HepG2 (cell line): Measurements from ENCODE around the gene HOXA6. TPM values are rescaled to one million over a fixed set of nuclear protein-coding genes. Genes with fewer than 3 reads are reported as not detected.

ENCODE experiments used
- ATAC-seq: fragments of 200-7000 bp; cut with Tn5 transposase; 3 replicates; pipeline ENCODE4 v1.9.1; 2020; ENCODE audit warnings: mild to moderate bottlenecking, moderate library complexity
- BruUV-seq: library from RNA; stranded (reverse); fragments of 400-500 nt; replicated peaks from 2 replicates; lab custom pipeline; 2021; lab: Mats Ljungman, UMichigan
- CTCF ChIA-PET: fragments of 300-600 bp; formaldehyde crosslinking; extraction: SDS; loops from one replicate; lab custom pipeline; 2021; ENCODE audit warnings: low total read pairs, inconsistent platforms, low intra/inter-chr PET ratio; lab: Yijun Ruan, JAX
- POLR2A ChIA-PET: fragments of 350-600 bp; sonication (Branson Sonifier 250); formaldehyde crosslinking; loops from one replicate; lab custom pipeline; 2020; ENCODE audit warnings: antibody characterized with exemption, inconsistent platforms; lab: Yijun Ruan, JAX
- DNase-seq: peaks from one replicate; pipeline ENCODE4 v3.0.0-alpha.2; 2015; ENCODE audit warnings: low spot score
- FAIRE-seq: peaks from 3 replicates; lab custom pipeline; 2011; peaks lifted over from hg19 to GRCh38; lab: Jason Lieb, UNC
- H2AFZ ChIP-seq: one replicate; pipeline ENCODE4 v1.6.1; 2011; ENCODE audit warnings: low read length, inconsistent platforms
- H3K27ac ChIP-seq: fragments of 300-600 bp; 3 replicates; pipeline ENCODE4 v1.8.0; 2011; ENCODE audit warnings: mixed run types, mild to moderate bottlenecking, mixed read lengths, low read length, inconsistent platforms; ENCODE audit not compliant: insufficient read depth; ENCODE audit errors: extremely low read length
- H3K27me3 ChIP-seq, 2 experiments: fragments of 200-600 bp in 1 of 2; 2 replicates in 1 of 2; 3 replicates in 1 of 2; pipeline versions ENCODE4 v1.6.0 to v1.8.0; 2011; ENCODE audit warnings: low read length in 2 of 2, mild to moderate bottlenecking in 2 of 2, moderate library complexity in 2 of 2, inconsistent platforms in 1 of 2; ENCODE audit not compliant: insufficient read depth in 2 of 2, control insufficient read depth in 1 of 2
- H3K36me3 ChIP-seq, 2 experiments: fragments of 200-600 bp in 1 of 2; replicated peaks in 1 of 2; 2 replicates in 1 of 2; 3 replicates in 1 of 2; pipeline versions ENCODE4 v1.5.1 to v1.8.0; 2011; ENCODE audit warnings: low read length in 2 of 2, inconsistent platforms in 1 of 2; ENCODE audit not compliant: insufficient read depth in 2 of 2, control insufficient read depth in 1 of 2
- H3K4me1 ChIP-seq: 2 replicates; pipeline ENCODE4 v1.5.1; 2012; ENCODE audit warnings: low read length, inconsistent platforms; ENCODE audit not compliant: insufficient read depth
- H3K4me2 ChIP-seq: 2 replicates; pipeline ENCODE4 v1.6.0; 2011; ENCODE audit warnings: low read depth, low read length, inconsistent platforms
- H3K4me3 ChIP-seq, 3 experiments: fragments of 200-600 bp in 1 of 3; sonication (generic), shearing (Covaris generic) in 1 of 3; replicated peaks in 1 of 3; 2 replicates each; pipeline ENCODE4 v1.5.1; 2011 to 2016; ENCODE audit warnings: low read length in 3 of 3, inconsistent platforms in 2 of 3, low read depth in 2 of 3, mild to moderate bottlenecking in 2 of 3, control low read depth in 1 of 3, mixed read lengths in 1 of 3; ENCODE audit not compliant: insufficient read depth in 1 of 3
- H3K79me2 ChIP-seq: one replicate; pipeline ENCODE4 v1.6.1; 2011; ENCODE audit warnings: low read length, inconsistent platforms; ENCODE audit not compliant: insufficient read depth
- H3K9ac ChIP-seq: 2 replicates; pipeline ENCODE4 v1.6.0; 2011; ENCODE audit warnings: mild to moderate bottlenecking, low read depth, low read length, inconsistent platforms; ENCODE audit not compliant: insufficient read depth
- H3K9me3 ChIP-seq: 2 replicates; pipeline ENCODE4 v1.5.1; 2012; ENCODE audit warnings: mild to moderate bottlenecking, low read length
- H4K20me1 ChIP-seq: 2 replicates; pipeline ENCODE4 v1.6.0; 2011; ENCODE audit warnings: inconsistent platforms, mild to moderate bottlenecking, low read length, moderate library complexity; ENCODE audit not compliant: insufficient read depth
- ARID4A ChIP-seq: sonication (generic); formaldehyde crosslinking; IDR thresholded peaks from 2 replicates; pipeline ENCODE4 v1.5.0; 2020; ENCODE audit warnings: mild to moderate bottlenecking, missing genetic modification reagents, borderline replicate concordance
- CERS6 ChIP-seq: sonication (generic); formaldehyde crosslinking; IDR thresholded peaks from 2 replicates; pipeline ENCODE4 v1.5.0; 2020; ENCODE audit warnings: missing genetic modification reagents
- DBP ChIP-seq: sonication (generic); formaldehyde crosslinking; IDR thresholded peaks from 2 replicates; pipeline ENCODE4 v1.4.0; 2020; ENCODE audit warnings: missing genetic modification reagents; ENCODE audit errors: not compliant biosample characterization
- EHMT2 ChIP-seq: fragments of 200-600 bp; sonication (generic); IDR thresholded peaks from 2 replicates; pipeline ENCODE4 v1.7.0; 2017; ENCODE audit warnings: antibody characterized with exemption, low read depth, low read length, borderline replicate concordance
- HNRNPH1 ChIP-seq: fragments of 200-400 bp; formaldehyde crosslinking; optimal IDR thresholded peaks from 2 replicates; pipeline ENCODE3; 2017; ENCODE audit warnings: mild to moderate bottlenecking, low read depth, low read length
- KDM5B ChIP-seq: sonication (generic); formaldehyde crosslinking; IDR thresholded peaks from 2 replicates; pipeline ENCODE4 v1.4.0; 2020; ENCODE audit warnings: missing genetic modification reagents, mild to moderate bottlenecking, borderline replicate concordance
- MBNL3 ChIP-seq: fragments of 250-450 bp; sonication (Bioruptor Pico); conservative IDR thresholded peaks from 2 replicates; pipeline ENCODE4 v1.8.0; 2022; ENCODE audit warnings: mild to moderate bottlenecking, inconsistent platforms
- SNAPC2 ChIP-seq: sonication (generic); formaldehyde crosslinking; IDR thresholded peaks from 2 replicates; pipeline ENCODE4 v1.8.1; 2022; ENCODE audit warnings: mild to moderate bottlenecking, missing genetic modification reagents
- SOX5 ChIP-seq: IDR thresholded peaks from 2 replicates; pipeline ENCODE4 v1.6.1; 2016; ENCODE audit warnings: borderline replicate concordance
- ZFY ChIP-seq: sonication (generic); formaldehyde crosslinking; IDR thresholded peaks from 2 replicates; pipeline ENCODE4 v1.4.0; 2020; ENCODE audit warnings: missing genetic modification reagents
- ZNF18 ChIP-seq: sonication (generic); formaldehyde crosslinking; IDR thresholded peaks from 2 replicates; pipeline ENCODE4 v1.8.0; 2022; ENCODE audit warnings: mild to moderate bottlenecking, missing genetic modification reagents; ENCODE audit not compliant: insufficient replicate concordance
- ZNF282 ChIP-seq: fragments of 450-650 bp; IDR thresholded peaks from 2 replicates; pipeline ENCODE4 v1.6.1; 2018; ENCODE audit not compliant: partially characterized antibody
- ZNF484 ChIP-seq: sonication (generic); formaldehyde crosslinking; IDR thresholded peaks from 2 replicates; pipeline ENCODE4 v1.5.1; 2020; ENCODE audit warnings: mild to moderate bottlenecking, low read depth, missing genetic modification reagents, borderline replicate concordance
- ZNF501 ChIP-seq: sonication (generic); formaldehyde crosslinking; IDR thresholded peaks from 2 replicates; pipeline ENCODE4 v1.5.1; 2020; ENCODE audit warnings: mild to moderate bottlenecking, moderate library complexity, missing genetic modification reagents
- ZNF563 ChIP-seq: sonication (generic); formaldehyde crosslinking; IDR thresholded peaks from 2 replicates; pipeline ENCODE4 v1.8.0; 2022; ENCODE audit warnings: mild to moderate bottlenecking, moderate library complexity, missing genetic modification reagents
- ZSCAN22 ChIP-seq: sonication (generic); formaldehyde crosslinking; IDR thresholded peaks from 2 replicates; pipeline ENCODE4 v1.4.0; 2020; ENCODE audit warnings: mild to moderate bottlenecking, missing genetic modification reagents
- WGBS: methylation state at CpG from one replicate; pipeline ENCODE4 v1.1.6; 2017; ENCODE audit warnings: low lambda C conversion rate; 5-methylcytosine and 5-hydroxymethylcytosine counted together
- in situ Hi-C: cut with HindIII; loops from 2 replicates; pipeline ENCODE4 v1.10.0; 2017; ENCODE audit warnings: low pct_unique_long_range_greater_than_20kb; ENCODE audit not compliant: extremely low pct_ligation_motif_present
- intact Hi-C: fragments of 100-400 bp; cut with micrococcal nuclease; formaldehyde crosslinking; loops from one replicate; pipeline ENCODE4 v1.10.0; 2022; ENCODE audit not compliant: unreplicated experiment
- polyA plus RNA-seq, 8 experiments: library from polyadenylated mRNA; depleted of rRNA in 3 of 8; stranded (reverse) in 7 of 8; unstranded in 1 of 8; fragments of >200 nt; fragmentation: Illumina TruSeq in 4 of 8; extraction: Trizol in 4 of 8; gene quantifications; 2 replicates each; pipeline versions ENCODE4 v1.2.1 to v1.2.3, GENCODE V29; 2011 to 2016; ENCODE audit warnings: low read depth in 4 of 8, missing spikeins in 1 of 8, mixed read lengths in 1 of 8; ENCODE audit not compliant: insufficient read depth in 1 of 8
- total RNA-seq, 5 experiments: library from RNA; depleted of rRNA; stranded (reverse); fragments of >200 nt; fragmentation: Illumina TruSeq; extraction: Trizol; gene quantifications; 2 replicates each; pipeline ENCODE4 v1.2.3, GENCODE V29; 2016; ENCODE audit warnings: low read depth in 1 of 5

Gene HOXA6
- total and polyA plus RNA-seq, 2 of the 13 experiments (the other 11 are each of a cell fraction or from before 2014, with no cell fraction given): 1.3 to 1.5 TPM

- TF ChIP-seq CERS6: no peak
- no peak for TF ChIP-seq MBNL3
- TF ChIP-seq EHMT2: no peak
- no peak for TF ChIP-seq ZSCAN22 (CRISPR knock-in tag)
- TF ChIP-seq ZNF18 (CRISPR knock-in tag): no peak
- no peak for TF ChIP-seq SOX5 (CRISPR knock-in tag)
- no peak for TF ChIP-seq DBP (CRISPR knock-in tag)
Measured at GRCh38 chr7:27179030-27179429, 31.5 kb upstream of the HOXA6 start (continued).

- no peaks in the 10 kb centered on the region for H3K9me3 ChIP-seq
- no peak overlapping the region for H2AFZ ChIP-seq
- ChIA-PET POLR2A (no interaction called here), CTCF (no interaction called here)
- in situ Hi-C loops (no loop called here), intact Hi-C loops (no loop called here)
- ATAC-seq (no peak), DNase-seq (no peak), FAIRE-seq (no peak)
- no peak overlapping the region for H3K4me2 ChIP-seq
- peaks cover 21% of the 10 kb centered on the region for H3K4me1 ChIP-seq
- H4K20me1 ChIP-seq: no peaks in the 10 kb centered on the region
- peaks cover 10 to 79% of the 10 kb centered on the region in 2 experiments for H3K27me3 ChIP-seq
- no peak overlapping the region for H3K4me3 ChIP-seq
- H3K27ac ChIP-seq: no peak overlapping the region
- H3K9ac ChIP-seq: no peak overlapping the region
- no TSS peak for BruUV-seq
- no peaks in the 10 kb centered on the region for H3K36me3 ChIP-seq
- H3K79me2 ChIP-seq: no peaks in the 10 kb centered on the region
- WGBS: 93% methylated on average over 6 of the region's 6 CpGs
- TF ChIP-seq HNRNPH1 (no peak), ZNF563 (no peak), KDM5B (CRISPR knock-in tag) (no peak), ZNF282 (no peak), ARID4A (no peak), ZNF484 (CRISPR knock-in tag) (no peak), ZNF501 (CRISPR knock-in tag) (no peak), ZFY (CRISPR knock-in tag) (no peak), SNAPC2 (CRISPR knock-in tag) (no peak)
Measured at GRCh38 chr7:27178366-27178765, 30.8 kb upstream of the HOXA6 start.
